Inflammatory macrophage treated with lipopolysaccharide for 4 hours (primary cell): ENCODE data around the gene NUDT3.
"Not testable (repeated sequence)": the region's sequence is repeated elsewhere in the genome, so short reads cannot be mapped to it uniquely, and the experiment has no call there.

Source experiments
- DNase-seq: peaks from one replicate; pipeline ENCODE4 v3.0.0-alpha.2; 2020

Gene NUDT3

DNA sequence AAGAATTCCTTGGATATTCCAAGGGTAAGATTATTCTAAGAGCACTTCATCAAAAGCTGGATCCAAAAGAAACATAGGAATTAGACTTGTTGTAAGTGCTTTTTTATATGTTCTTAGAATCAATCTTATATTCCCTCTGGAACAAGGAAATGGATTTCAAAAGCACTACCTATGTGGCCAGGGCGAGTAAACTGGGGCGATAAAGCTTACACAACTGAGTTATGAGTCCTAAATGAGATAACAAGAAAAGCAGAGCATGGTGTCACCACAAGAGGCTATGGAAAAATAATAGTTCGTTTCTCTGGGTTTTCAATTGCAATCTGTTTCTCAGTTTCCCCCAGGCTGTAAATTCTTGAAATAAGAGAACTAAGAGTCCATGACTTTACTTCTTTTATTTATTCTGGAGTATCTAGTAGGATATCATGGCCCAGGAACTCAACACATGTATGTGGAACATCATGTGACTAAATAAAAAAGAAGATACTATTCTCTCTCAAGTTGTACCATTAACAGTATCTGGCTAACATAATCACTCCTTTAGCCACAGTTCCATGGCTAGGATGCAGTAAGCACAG, 51.5 kb downstream of the NUDT3 start:
- no peak for DNase-seq

DNA sequence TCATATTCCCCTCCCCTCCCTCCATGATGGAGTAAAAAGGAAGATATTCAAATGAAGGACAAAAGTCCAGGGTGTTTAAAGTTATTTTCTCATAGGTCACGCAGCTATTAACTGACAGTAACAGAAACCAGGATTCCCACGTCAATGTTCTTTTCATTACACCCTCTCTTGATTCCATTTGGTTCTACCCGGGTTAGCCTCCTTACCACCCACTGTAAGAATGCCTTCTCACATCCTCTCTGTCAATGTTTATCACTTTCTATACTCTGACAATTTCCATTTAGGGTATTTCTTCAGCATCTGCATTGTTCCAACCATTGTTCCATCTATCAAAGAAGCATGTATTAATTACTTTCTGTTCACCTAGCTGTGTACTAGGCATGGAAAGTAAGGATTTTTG, 52.1 kb downstream of the NUDT3 start:
- no peak for DNase-seq

DNA sequence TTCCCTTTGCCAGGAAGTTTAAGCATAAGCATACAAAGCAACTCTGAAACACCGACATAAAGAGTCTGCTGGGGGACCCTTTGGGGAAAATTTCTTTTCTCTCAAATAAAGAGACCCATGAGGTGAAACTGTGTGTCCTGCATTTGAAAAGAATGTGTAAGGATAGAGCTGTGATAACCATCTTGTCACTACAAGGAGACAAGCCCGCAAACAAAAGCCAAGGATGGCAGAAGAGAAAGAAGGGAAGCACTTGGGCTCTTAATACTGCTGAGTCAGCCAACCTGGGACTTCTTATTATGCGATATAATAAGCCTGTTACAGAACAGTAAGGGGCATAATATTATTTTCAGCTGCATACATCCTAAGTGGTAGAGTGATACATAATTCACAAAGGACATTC, 52.5 kb downstream of the NUDT3 start:
- no peak for DNase-seq

DNA sequence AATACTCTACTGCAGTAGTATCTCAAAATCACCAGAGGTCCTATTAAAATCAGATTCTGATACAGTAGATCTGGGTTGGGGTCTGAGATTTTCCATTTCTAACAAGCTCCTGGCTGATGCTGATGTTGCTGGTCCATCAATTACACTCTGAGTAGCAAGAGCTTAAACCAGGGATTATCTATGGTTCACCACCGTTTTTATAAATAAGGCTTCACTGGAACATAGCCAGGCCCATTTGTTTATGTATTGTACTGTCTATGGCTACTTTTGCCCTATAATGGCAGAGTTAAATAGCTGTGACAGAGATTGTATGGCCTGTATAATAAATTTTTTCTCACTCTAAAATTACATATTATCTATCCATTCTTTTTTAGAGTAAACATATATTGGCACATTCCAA, 53.0 kb downstream of the NUDT3 start:
- no peak for DNase-seq

DNA sequence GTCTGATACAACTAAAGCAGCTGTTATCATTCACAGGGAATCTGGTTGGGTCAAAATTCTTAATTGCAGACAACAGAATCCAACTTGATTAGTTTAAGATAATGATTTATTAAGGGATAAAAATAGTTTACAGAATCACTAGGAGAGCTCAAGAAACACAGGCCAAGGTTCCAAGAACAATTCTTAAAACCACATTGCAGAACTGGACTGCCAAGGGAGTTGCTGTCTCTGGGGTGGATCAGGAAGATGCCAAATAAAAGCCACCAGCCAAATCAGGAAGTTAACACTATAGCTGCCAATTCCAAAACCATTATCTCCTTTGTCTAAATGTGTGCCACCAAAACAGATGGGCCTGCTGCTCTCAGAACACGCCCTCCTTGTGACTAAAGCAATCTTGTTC, 53.7 kb downstream of the NUDT3 start:
- no peak for DNase-seq

DNA sequence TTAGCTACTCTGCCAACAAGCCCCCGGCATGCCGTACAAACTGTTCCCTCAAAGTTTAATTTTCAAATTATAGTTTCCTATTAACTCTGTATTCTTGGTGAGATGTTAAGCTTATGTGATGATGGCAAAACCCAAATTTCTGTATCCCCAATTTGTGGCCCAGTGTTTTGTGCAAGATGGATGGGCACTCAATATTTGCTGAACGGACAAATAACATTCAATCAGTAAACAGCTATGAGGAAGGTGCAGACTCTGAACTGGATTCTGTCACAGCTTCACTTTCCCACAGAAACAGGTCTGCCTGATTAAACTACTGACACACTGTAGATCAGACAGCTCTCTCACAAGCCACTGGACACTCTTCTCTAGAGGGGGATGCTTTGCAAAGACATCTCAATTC, 54.1 kb downstream of the NUDT3 start:
- no peak for DNase-seq

DNA sequence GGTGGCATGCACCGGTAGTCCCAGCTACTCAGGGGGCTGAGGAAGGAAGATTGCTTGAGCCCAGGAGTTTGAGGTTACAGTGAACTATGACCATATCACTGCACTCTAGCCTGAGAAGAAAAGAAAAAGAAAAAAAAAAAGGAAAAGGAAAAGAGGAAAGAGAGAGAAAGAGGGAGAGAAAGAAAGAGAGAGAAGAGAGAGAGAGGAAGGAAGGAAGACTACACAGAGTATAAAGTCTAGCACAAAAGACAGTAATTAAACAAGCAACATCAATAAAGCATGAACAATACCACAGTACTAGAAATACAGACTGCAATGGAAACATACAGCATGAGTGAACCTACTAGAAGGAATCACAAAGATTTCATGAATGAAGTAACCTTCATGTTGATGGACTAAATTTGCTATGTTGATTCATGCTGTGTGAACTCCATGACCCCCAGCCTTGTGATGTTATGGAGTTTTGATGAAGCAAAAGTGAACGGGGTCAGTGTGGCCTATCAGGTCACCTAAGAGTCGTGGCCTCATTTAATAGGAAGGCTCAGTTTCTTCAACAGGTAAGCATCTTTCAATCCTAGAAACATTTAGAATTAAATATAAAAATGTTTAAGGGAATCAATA, 57.6 kb downstream of the NUDT3 start:
- peak; percentile 43 for DNase-seq

DNA sequence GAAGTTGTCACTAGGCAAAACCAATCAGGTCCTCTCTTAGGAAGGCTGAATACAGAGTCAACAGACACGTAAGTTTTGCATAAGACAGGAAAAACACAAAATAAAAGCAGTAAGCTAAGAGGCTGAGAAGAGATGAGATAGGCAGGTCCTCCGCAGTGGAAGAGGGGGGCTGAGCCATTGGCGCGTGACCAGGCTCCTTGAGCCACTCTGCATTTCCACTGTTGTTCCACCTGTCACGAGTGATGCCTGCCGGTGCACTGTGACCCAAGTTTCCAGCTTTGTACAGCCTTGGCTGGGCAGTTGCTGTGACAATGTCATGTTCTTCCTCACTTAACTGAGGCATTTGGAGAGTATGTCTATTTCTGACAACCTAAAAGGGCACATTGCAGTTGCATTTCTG, 58.6 kb downstream of the NUDT3 start:
- no peak for DNase-seq

DNA sequence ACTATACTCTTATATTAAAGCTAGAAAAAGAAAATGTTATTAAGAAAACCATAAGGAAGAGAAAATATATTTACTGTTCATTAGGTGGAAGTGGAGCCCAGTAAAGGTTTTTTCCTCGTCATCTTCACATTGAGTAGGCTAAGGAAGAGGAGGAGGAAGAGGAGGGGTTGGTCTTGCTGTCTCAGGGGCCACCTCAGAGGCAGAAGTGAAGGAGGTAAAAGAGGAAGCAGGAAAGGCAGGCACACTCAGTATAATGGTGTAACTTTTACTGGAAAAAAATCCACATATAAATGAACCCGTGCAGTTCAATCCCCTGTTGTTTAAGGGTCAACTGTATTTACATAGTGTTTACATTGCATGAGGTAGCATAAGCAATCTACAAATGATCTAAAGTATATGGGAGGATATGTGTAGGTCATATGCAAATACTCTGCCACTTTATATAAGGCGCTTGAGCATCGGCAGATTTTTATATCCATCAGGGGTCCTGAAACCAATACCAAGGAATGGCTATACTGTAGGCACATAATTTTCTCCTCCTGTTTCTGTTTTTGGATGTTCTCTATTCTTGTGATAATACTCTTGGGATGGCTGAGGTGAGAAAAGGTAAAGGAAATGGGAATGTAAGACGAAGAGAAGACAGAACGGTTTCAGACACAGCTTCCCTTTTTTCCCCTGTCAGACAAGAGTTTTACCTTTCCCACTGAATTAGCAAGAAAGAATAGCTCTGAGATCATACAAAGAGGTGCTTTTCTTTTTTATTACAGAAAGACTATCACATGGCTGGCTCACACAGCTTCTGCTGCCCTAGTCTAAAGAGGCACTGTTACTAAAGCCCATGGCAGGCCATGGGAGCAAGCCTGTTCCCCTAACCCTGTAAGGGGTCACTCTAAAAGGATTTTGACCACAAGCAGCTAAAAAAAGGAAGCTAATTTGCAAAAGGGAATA, 59.9 kb downstream of the NUDT3 start:
- DNase-seq, result peak; percentile 68

DNA sequence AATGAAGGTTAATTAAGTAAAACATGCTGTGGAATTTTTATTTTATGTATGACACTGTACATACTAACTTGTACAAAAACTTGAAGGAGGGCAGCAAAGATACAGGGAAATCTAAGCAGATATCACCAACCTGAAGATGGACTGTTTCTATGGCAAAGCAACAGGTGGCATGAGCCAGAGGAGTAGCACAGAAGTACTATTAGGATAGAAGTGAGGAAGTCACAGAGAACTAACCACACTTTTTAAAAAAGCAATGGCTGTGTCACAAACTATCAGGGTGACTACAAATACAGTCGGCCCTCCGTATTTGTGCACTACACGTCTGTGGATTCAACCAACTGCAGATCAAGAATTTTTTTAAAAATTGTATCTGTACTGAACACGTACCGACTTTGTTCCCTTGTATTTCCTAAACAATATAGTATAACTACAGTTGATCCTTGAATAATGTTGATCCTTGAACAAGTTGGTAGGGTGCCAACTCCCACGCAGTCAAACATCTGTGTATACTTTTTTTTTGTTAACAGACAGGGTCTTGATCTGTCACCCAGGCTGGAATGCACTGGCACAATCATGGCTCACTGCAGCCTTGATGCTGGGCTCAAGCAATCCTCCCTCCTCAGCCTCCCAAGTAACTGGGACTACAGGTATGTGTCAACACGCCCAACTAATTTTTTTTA, 61.0 kb downstream of the NUDT3 start:
- no peak for DNase-seq

DNA sequence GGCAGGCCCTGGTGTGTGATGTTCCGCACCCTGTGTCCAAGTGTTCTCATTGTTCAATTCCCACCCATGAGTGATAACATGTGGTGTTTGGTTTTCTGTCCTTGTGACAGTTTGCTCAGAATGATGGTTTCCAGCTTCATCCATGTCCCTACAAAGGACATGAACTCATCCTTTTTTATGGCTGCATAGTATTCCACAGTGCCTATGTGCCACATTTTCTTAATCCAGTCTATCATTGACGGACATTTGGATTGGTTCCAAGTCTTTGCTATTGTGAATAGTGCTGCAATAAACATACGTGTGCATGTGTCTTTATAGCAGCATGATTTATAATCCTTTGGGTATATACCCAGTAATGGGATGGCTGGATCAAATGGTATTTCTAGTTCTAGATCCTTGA, 62.7 kb downstream of the NUDT3 start:
- not testable (repeated sequence) for DNase-seq

DNA sequence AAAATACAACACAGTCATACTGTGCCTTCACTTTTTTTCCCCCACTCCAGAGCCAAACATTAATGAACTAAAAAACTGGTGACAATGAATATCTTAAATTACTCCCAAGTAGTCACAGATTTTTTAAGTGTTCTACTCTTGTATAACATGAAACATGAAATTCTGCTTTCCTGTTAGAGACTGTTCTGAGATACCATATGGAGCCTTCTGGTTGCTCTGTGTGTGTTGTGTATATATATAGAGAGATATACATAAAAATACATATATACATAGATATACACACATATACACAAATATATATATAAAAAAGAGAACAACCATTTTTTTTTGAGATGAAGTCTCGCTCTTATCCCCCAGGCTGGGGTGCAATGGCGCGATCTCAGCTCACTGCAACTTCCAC, 63.5 kb downstream of the NUDT3 start:
- DNase-seq, result no peak

DNA sequence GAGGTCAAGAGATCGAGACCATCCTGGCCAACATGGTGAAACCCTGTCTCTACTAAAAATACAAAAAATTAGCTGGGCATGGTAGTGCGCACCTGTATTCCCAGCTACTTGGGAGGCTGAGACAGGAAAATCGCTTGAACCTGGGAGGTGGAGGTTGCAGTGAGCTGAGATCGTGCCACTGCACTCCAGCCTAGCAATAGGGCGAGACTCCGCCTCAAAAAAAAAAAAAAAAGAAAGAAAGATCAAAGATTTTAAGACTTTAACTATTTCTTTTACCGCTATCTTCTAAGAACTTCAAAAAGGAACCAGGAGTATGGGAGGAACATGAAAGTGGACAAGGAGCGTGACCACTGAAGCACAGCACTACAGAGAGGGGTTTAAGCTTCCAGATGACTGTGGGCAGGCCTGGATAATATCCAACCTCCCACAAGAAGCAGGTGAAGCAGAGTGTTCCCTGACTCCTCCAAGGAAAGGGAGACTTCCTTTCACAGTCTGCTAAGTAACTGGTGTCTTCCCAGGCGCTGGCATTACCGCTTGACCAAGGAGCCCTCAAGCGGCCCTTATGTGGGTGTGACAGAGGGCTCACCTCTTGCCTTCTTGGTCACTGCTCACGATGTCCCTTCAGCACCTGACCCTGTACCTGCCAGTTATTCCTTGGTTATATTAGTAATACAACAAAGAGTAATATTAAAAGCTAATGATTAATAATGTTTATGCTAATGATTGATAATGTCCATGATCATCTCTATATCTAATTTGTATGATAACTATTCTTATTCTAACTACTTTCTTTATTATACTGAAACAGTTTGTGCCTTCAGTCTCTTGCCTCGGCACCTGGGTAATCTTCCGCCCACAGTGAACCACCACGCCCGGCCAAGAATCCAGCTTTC, 64.9 kb downstream of the NUDT3 start:
- not testable (repeated sequence) for DNase-seq

DNA sequence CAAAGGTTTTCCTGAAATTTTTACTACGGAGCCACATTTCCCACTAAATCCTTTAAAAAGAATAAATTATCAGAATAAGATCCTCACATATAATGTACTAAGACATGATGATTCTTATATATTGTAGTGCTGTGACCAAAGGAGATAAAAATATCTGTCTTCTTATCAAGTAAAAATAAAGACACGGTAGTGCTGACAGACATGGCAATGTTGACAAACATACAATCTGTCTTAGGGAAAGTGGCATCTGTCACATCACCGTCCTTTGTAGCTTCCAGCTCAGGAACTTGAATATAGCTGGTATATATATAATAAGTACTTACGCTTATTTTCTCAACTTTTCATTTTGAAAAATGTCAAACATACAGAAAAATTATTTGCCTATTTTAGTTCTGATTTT, 66.8 kb downstream of the NUDT3 start:
- no peak for DNase-seq

DNA sequence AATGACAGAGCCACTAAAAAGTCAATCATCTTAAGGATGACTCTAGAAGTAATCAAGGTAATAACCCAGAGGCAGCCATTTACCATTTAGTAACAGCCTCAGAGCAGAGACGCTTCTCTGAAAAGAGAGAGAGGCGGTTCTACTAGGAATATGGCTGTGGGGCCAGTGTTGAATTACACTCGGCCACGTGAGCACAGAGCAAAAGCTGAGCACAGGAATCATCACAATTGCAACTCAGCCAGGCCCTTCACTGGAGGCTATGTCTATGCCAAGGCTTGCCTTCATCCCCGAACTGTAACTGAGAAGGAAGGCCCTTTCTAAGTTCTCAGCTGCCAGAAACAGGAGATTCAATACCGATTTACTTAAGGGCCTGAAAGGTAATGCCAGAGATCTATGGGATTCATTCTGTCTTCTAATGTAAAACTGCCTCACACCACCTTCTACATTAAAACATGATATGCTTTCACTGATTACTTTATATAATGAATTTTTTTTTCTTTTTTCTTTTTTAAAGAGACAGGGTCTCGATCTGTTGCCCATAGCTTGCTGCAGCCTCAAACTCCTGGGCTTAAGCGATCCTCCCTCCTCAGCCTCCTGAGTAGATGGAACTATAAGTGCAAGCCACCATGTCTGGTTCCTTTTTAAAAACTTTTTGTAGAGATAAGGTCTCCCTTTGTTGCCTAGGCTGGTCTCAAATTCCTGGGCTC, 67.6 kb downstream of the NUDT3 start:
- DNase-seq, result no peak

DNA sequence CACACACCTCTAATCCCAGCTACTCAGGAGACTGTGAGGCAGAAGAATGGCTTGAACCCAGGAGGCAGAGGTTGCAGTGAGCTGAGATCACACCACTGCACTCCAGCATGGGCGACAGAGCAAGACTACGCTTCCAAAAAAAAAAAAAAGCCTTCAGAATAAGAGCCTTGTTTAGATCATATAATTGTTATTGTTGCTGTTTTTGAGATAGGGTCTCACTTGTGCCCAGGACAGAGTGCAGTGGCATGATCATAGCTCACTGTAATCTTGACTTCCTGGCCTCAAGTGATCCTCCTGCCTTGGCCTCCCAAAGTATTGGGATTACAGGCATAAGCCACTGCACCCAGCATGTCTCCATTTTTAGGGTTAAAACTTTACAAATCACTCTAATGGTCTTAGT, 68.2 kb downstream of the NUDT3 start:
- not testable (repeated sequence) for DNase-seq

DNA sequence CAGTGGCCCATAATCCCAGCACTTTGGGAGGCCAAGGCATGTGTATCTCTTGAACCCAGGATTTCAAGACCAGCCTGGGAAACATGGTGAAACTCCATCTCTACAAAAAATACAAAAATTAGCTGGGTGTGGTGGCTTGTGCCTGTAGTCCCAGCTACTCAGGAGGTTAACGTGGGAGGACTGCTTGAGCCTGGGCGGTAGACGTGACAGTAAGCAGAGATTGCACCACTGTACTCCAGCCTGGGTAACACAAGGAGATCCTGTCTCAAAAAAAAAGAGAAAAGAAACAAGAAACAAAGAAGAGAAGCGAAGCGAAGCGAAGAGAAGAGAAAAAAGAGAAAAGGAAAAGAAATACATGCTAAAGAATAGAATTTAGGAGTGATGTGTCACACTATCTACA, 69.2 kb downstream of the NUDT3 start:
- DNase-seq, result peak; percentile 45

DNA sequence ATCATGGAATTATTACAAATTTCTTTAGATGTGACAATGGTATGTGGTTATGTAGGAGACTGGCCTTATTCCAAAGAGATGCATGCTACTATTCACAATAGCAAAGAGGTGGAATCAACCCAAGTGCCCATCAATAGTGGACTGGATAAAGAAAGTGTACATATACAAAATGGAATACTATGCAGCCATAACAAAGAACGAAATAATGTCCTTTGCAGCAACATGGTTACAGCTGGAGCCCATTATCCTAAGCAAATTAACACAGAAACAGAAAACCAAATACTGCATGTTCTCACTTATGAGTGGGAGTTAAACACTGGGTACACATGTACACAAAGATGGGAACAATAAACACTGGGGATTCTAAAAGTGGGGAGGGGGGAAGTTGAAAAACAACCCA, 69.7 kb downstream of the NUDT3 start:
- no peak for DNase-seq

DNA sequence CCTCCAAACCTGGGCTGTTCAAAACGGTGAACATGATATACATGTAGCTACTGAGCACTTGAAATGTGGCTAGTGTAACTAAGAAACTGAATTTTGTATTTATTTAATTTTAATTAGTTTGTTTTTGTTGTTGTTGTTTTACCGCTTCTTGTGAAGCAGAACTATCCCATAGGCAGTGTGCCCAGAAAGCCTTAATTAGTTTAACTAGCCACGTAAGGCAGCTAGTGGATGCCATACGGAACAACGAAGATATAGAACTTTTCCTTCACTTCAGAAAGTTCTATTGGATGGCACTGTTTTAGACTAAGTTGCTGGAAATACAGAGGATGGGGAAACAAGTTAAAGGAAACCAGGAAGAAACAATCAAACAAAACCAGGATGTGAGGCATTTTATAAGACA, 70.6 kb downstream of the NUDT3 start:
- no peak for DNase-seq

DNA sequence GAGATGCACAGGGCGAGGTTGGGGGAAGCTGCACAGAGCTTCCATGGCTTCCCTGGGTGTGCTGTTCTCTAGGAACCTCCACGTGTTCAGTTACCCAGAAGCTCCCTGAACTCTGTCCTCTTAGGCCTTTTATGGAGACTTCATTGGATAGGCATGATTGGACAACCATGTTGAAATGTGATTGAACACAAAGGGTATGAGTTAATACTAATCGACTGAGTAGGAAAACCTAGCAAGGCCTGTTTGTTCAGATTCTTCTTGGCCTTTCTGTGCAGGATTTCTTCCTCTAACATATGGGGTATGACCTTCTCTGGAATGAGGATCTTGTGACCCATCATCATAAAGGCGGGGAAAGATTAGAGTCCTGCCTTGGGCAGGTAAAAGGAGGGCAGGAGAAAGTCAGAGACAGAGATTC, 73.0 kb downstream of the NUDT3 start:
- DNase-seq, result no peak
